Esophagus muscularis mucosa (tissue), 4 donors: ENCODE data around the gene NEU1.
A peak's percentile ranks its signal among the peaks of the same experiment; 100 is the strongest.

Source experiments
- CTCF ChIP-seq, 3 experiments: fragments of 200-600 bp in 2 of 3; fragments of 450-650 bp in 1 of 3; sonication (generic) in 2 of 3; IDR thresholded peaks; one replicate each; pipeline ENCODE4 v1.5.1; 2017 to 2019; ENCODE audit warnings: antibody characterized with exemption in 3 of 3, mild to moderate bottlenecking in 2 of 3, moderate library complexity in 1 of 3
- EP300 ChIP-seq: sonication (generic); formaldehyde crosslinking; IDR thresholded peaks from one replicate; pipeline ENCODE4 v1.6.1; 2017; ENCODE audit warnings: antibody characterized with exemption
- POLR2A ChIP-seq: fragments of 450-650 bp; IDR thresholded peaks from one replicate; pipeline ENCODE4 v1.6.1; 2017; ENCODE audit warnings: antibody characterized with exemption, moderate library complexity, mild to moderate bottlenecking, low read depth
- POLR2AphosphoS5 ChIP-seq, 2 donors: sonication (generic); formaldehyde crosslinking; IDR thresholded peaks; one replicate each; pipeline ENCODE4 v1.6.1; 2017; ENCODE audit warnings: antibody characterized with exemption in 2 of 2

DNA sequence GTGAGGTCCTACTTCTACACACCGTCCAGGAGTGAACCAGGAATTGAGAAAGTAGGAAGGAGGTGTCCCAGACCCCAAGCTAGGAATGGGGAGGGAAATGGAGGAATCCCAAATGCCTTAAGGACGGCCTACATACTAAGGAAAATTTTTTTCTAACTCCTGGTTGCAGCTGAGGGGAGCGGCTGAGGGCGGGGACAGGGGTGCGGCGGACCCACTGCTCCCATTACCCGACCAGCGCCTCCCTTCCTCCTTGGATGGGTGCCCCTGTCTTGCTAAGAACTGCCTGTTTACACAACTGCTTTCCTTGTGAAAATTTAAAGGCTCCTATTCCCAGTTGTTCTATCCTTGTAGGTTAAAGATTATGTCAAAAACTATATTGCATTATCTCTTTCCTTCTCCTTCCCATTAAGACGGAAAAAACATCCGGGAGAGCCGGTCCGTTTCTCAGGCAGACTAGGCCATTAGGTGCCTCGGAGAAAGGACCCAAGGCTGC is 35.8 kb downstream of the NEU1 start:
- no peak for TF ChIP-seq CTCF (IDR thresholded peaks at IDR 0.05)
- peak; percentile 17 for TF ChIP-seq POLR2A
- TF ChIP-seq EP300: no peak
- TF ChIP-seq POLR2AphosphoS5 (IDR thresholded peaks at IDR 0.05): peak in 1 of 2 donors; percentile 75
